Measurements from ENCODE around the gene VEPH1.
A peak's percentile ranks its signal among the peaks of the same experiment; 100 is the strongest.

VEPH1 gene

DNA sequence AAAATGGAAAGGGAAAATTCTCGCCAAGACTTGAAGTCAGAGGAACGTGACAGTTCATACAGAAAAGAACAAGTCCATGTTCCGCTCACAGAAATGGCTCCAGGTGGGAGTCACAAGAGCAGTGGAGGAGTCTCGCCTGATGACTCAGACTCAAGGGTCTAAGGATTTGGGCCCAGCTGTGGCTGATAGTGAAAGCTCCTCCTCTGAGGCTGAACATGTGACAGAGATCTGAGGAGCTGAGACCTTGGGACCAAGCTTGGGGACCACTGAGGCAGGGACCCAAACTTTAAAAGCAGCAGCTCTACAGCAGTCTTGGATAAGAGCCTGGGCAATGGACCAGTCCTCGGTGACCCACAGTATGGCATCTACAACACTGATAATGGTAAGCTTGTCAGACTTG is 9.3 kb upstream of the VEPH1 start:
- Mint-ChIP-seq H3K9me3 (no peaks in the 10 kb centered on the region), H3K27ac (no peak overlapping the region), H3K4me3 (no peak overlapping the region), H3K4me1 (no peaks in the 10 kb centered on the region), H3K36me3 (ENCODE audit: low read depth) (no peaks in the 10 kb centered on the region), H3K27me3 (ENCODE audit: low read depth, poor library complexity) (peaks cover 5% of the 10 kb centered on the region)
- no peak for DNase-seq
- TF ChIP-seq, protein P1, sequence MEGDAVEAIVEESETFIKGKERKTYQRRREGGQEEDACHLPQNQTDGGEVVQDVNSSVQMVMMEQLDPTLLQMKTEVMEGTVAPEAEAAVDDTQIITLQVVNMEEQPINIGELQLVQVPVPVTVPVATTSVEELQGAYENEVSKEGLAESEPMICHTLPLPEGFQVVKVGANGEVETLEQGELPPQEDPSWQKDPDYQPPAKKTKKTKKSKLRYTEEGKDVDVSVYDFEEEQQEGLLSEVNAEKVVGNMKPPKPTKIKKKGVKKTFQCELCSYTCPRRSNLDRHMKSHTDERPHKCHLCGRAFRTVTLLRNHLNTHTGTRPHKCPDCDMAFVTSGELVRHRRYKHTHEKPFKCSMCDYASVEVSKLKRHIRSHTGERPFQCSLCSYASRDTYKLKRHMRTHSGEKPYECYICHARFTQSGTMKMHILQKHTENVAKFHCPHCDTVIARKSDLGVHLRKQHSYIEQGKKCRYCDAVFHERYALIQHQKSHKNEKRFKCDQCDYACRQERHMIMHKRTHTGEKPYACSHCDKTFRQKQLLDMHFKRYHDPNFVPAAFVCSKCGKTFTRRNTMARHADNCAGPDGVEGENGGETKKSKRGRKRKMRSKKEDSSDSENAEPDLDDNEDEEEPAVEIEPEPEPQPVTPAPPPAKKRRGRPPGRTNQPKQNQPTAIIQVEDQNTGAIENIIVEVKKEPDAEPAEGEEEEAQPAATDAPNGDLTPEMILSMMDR (IDR thresholded peaks at IDR 0.05), result no peak

DNA sequence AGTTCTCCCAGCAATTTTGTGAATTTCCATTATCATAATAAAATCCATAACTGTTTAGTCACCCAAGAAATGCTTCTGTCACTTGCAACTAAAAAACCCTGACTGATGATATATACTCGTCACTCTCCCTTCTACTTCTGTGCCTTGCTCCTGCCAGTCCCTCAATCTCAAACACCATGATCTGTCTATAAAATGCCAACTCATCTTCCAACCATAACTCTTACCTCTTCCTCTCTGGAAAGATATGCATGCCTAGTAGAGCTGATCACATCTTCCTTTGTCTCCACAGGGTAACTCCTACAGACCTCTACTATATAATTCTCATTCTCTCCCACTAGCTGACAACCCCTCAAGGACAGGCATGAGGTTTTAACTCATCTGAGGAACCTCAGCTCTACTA is 5.2 kb upstream of the VEPH1 start:
- Mint-ChIP-seq H3K27me3 (ENCODE audit: low read depth, poor library complexity) (no peaks in the 10 kb centered on the region), H3K27ac (no peak overlapping the region), H3K36me3 (ENCODE audit: low read depth) (no peaks in the 10 kb centered on the region), H3K4me1 (peaks cover 7% of the 10 kb centered on the region), H3K9me3 (no peaks in the 10 kb centered on the region), H3K4me3 (no peak overlapping the region)
- DNase-seq, result no peak
- TF ChIP-seq, protein P1 (IDR thresholded peaks at IDR 0.05), result no peak

DNA sequence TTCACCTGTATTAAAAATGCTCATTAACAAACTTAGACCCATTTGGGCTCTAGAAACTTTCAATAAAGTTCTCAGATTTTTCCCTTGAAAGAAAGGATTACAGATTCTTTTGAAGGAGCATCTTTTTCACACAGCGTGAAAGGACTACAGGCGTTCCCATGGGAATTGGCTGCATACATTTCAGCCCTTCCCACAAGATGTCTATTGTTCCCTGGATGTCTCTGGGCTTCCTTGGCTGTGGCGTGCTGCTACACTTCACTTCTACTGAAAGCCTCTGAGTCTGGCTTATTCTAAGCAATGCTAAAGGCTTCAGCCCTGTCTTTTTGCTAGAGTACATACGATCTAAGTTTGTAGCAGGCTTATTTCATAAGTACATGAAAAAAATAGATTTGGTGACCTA is 1.4 kb downstream of the VEPH1 start:
- Mint-ChIP-seq H3K9me3 (no peaks in the 10 kb centered on the region), H3K27ac (no peak overlapping the region), H3K27me3 (ENCODE audit: low read depth, poor library complexity) (peaks cover 37% of the 10 kb centered on the region), H3K4me3 (no peak overlapping the region), H3K36me3 (ENCODE audit: low read depth) (no peaks in the 10 kb centered on the region), H3K4me1 (peaks cover 42% of the 10 kb centered on the region)
- DNase-seq, result peak; percentile 12
- TF ChIP-seq, protein P1 (IDR thresholded peaks at IDR 0.05), result no peak

DNA sequence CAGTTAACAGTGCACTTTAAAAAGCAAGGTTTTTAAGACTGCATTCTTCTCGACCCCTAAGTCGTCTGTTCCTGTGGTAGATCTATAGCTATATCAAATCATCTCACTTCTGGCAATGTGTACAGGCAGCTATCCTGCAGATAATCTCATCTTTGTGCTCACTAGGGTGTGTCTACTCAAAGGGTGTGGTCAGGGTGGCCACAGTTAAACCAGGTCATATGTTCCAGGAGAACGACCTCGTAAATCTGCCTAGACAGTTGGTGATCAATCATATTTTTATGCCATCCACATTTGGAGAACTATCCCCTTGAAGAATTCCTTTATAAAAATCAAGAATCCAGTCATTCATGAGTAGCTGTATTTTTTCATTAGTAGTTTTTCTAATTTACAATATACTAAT is 3.0 kb downstream of the VEPH1 start:
- Mint-ChIP-seq H3K27me3 (ENCODE audit: low read depth, poor library complexity) (peaks cover 38% of the 10 kb centered on the region), H3K36me3 (ENCODE audit: low read depth) (no peaks in the 10 kb centered on the region), H3K4me1 (peaks cover 50% of the 10 kb centered on the region), H3K4me3 (peak overlapping the region; percentile 79), H3K27ac (no peak overlapping the region), H3K9me3 (no peaks in the 10 kb centered on the region)
- TF ChIP-seq, protein P1 (IDR thresholded peaks at IDR 0.05), result no peak
- no peak for DNase-seq

- peak; percentile 79 for DNase-seq
- TF ChIP-seq, protein P1 (IDR thresholded peaks at IDR 0.05), result peak; percentile 15
- Mint-ChIP-seq H3K4me3 (peak overlapping the region; percentile 79), H3K36me3 (ENCODE audit: low read depth) (no peaks in the 10 kb centered on the region), H3K27ac (peak overlapping the region; percentile 50), H3K4me1 (peaks cover 58% of the 10 kb centered on the region), H3K9me3 (no peaks in the 10 kb centered on the region), H3K27me3 (ENCODE audit: low read depth, poor library complexity) (peaks cover 38% of the 10 kb centered on the region)
Observed at GRCh38 chr3:157499342-157499963, 3.8 kb downstream of the VEPH1 start.

- Mint-ChIP-seq H3K27me3 (ENCODE audit: low read depth, poor library complexity) (peaks cover 38% of the 10 kb centered on the region), H3K27ac (no peak overlapping the region), H3K4me1 (peaks cover 61% of the 10 kb centered on the region), H3K9me3 (no peaks in the 10 kb centered on the region), H3K4me3 (no peak overlapping the region), H3K36me3 (ENCODE audit: low read depth) (no peaks in the 10 kb centered on the region)
- no peak for DNase-seq
- TF ChIP-seq, protein P1 (IDR thresholded peaks at IDR 0.05), result no peak
Observed at GRCh38 chr3:157498371-157498770, 4.8 kb downstream of the VEPH1 start.
